Tibial nerve (tissue), 4 donors: ENCODE measurements around the gene ODR4. TPM values are rescaled to one million over a fixed set of nuclear protein-coding genes. Genes with fewer than 3 reads are reported as not detected.
"Not testable (repeated sequence)": the region's sequence is repeated elsewhere in the genome, so short reads cannot be mapped to it uniquely, and the experiment has no call there.

ENCODE experiments used
- DNase-seq, 2 donors: peaks; one replicate each; pipeline ENCODE4 v3.0.0-alpha.2; 2019; ENCODE audit warnings: low spot score in 2 of 2
- H3K27ac ChIP-seq, 4 donors: fragments of 200-600 bp; sonication (generic) in 3 of 4; one replicate each; pipeline ENCODE4 v1.5.1; 2017 to 2019; ENCODE audit warnings: mild to moderate bottlenecking in 1 of 4
- H3K27me3 ChIP-seq, 2 donors: fragments of 200-600 bp; sonication (generic) in 1 of 2; one replicate each; pipeline versions ENCODE4 v1.5.1 to v1.6.0; 2017 to 2019
- H3K36me3 ChIP-seq, 3 donors: fragments of 200-600 bp; sonication (generic); one replicate each; pipeline ENCODE4 v1.5.1; 2018 to 2019
- H3K4me1 ChIP-seq, 4 donors: fragments of 200-600 bp; sonication (generic) in 3 of 4; one replicate each; pipeline ENCODE4 v1.5.1; 2017 to 2019
- H3K4me3 ChIP-seq, 4 donors: fragments of 200-600 bp; sonication (generic) in 3 of 4; one replicate each; pipeline ENCODE4 v1.5.1; 2017 to 2019; ENCODE audit warnings: mild to moderate bottlenecking in 1 of 4, moderate library complexity in 1 of 4
- H3K9me3 ChIP-seq, 4 donors: fragments of 200-600 bp; sonication (generic) in 3 of 4; one replicate each; pipeline ENCODE4 v1.5.1; 2017 to 2019
- CTCF ChIP-seq, 5 experiments: fragments of 200-600 bp in 3 of 5; fragments of 450-650 bp in 2 of 5; sonication (generic) in 3 of 5; IDR thresholded peaks; one replicate each; pipeline ENCODE4 v1.5.1; 2016 to 2019; ENCODE audit warnings: antibody characterized with exemption in 5 of 5, mild to moderate bottlenecking in 3 of 5, moderate library complexity in 2 of 5
- EP300 ChIP-seq, 2 donors: sonication (generic); formaldehyde crosslinking; IDR thresholded peaks; one replicate each; pipeline ENCODE4 v1.6.1; 2017; ENCODE audit warnings: antibody characterized with exemption in 2 of 2, mild to moderate bottlenecking in 1 of 2
- POLR2A ChIP-seq, 2 donors: fragments of 450-650 bp; IDR thresholded peaks; one replicate each; pipeline ENCODE4 v1.6.1; 2017; ENCODE audit warnings: antibody characterized with exemption in 2 of 2, mild to moderate bottlenecking in 2 of 2, moderate library complexity in 2 of 2
- WGBS, 2 donors: methylation state at CpG; one replicate each; pipeline ENCODE4 v1.1.5; 2018; 5-methylcytosine and 5-hydroxymethylcytosine counted together
- total RNA-seq, 4 donors: library from RNA; depleted of rRNA; stranded (reverse); fragments of >200 nt; gene quantifications; one replicate each; pipeline ENCODE4 v1.1.0, GENCODE V29; 2016

Gene ODR4
- total RNA-seq, 4 donors from 2014 or later, result 16.2 to 33.7 (median 17.3) TPM

GRCh38 chr1:186461014-186461413, 85.4 kb downstream of the ODR4 start, which contains the start of gene PDC:
PDC (minus strand) TSS chr1:186461114; CDS start chr1:186449459, 11,655 bp downstream.
- H3K27ac ChIP-seq, result no peak within 1 kb of the TSS
- WGBS, 2 donors, result 87 to 94% methylated on average over 2 of the region's 2 CpGs
- no peaks in the 10 kb centered on the region for H3K4me1 ChIP-seq
- no peak for DNase-seq
- H3K4me3 ChIP-seq, result no peak within 1 kb of the TSS
- peaks cover 0 to 3% (median 0%) of the 10 kb centered on the region in 3 donors for H3K36me3 ChIP-seq
- H3K27me3 ChIP-seq, result no peaks in the 10 kb centered on the region
- H3K9me3 ChIP-seq, result no peaks in the 10 kb centered on the region
- no peak for TF ChIP-seq POLR2A (IDR thresholded peaks at IDR 0.05)
- no peak for TF ChIP-seq EP300 (IDR thresholded peaks at IDR 0.05)
- TF ChIP-seq CTCF (IDR thresholded peaks at IDR 0.05), result no peak

GRCh38 chr1:186463511-186463910, 87.9 kb downstream of the ODR4 start:
- no peak for DNase-seq
- no peak for TF ChIP-seq CTCF (IDR thresholded peaks at IDR 0.05)
- no peak for TF ChIP-seq EP300 (IDR thresholded peaks at IDR 0.05)
- no peak for TF ChIP-seq POLR2A (IDR thresholded peaks at IDR 0.05)
- Histone ChIP-seq H3K36me3 (peaks cover 0 to 3% (median 0%) of the 10 kb centered on the region in 3 donors), H3K4me1 (no peaks in the 10 kb centered on the region), H3K4me3 (no peak overlapping the region), H3K27me3 (no peaks in the 10 kb centered on the region), H3K9me3 (no peaks in the 10 kb centered on the region), H3K27ac (no peak overlapping the region)
- WGBS, 2 donors, result 74 to 79% methylated on average over 5 of the region's 5 CpGs

GRCh38 chr1:186463926-186464325, 88.3 kb downstream of the ODR4 start:
- H3K4me3 ChIP-seq, result no peak overlapping the region
- WGBS, 2 donors, result 86 to 92% methylated on average over 3 of the region's 3 CpGs

GRCh38 chr1:186465491-186465890, 89.9 kb downstream of the ODR4 start:
- H3K9me3 ChIP-seq, H3K27me3 ChIP-seq, H3K4me1 ChIP-seq, H3K36me3 ChIP-seq, DNase-seq, H3K27ac ChIP-seq, H3K4me3 ChIP-seq: not testable (repeated sequence)

More at GRCh38 chr1:186463926-186464325, 88.3 kb downstream of the ODR4 start:
- Histone ChIP-seq H3K27me3 (no peaks in the 10 kb centered on the region), H3K27ac (no peak overlapping the region), H3K9me3 (no peaks in the 10 kb centered on the region), H3K36me3 (peaks cover 0 to 3% (median 0%) of the 10 kb centered on the region in 3 donors), H3K4me1 (no peaks in the 10 kb centered on the region)
- TF ChIP-seq CTCF (IDR thresholded peaks at IDR 0.05), result no peak
- TF ChIP-seq POLR2A (IDR thresholded peaks at IDR 0.05), result no peak
- TF ChIP-seq EP300 (IDR thresholded peaks at IDR 0.05), result no peak
- DNase-seq, result no peak

- WGBS, 2 donors, result 12 to 23% methylated on average over 2 of the region's 2 CpGs
- DNase-seq, result no peak
- H3K36me3 ChIP-seq, result no peaks in the 10 kb centered on the region
- no peak for TF ChIP-seq POLR2A (IDR thresholded peaks at IDR 0.05)
- no peak for TF ChIP-seq EP300 (IDR thresholded peaks at IDR 0.05)
- no peaks in the 10 kb centered on the region for H3K4me1 ChIP-seq
- H3K4me3 ChIP-seq, result no peak overlapping the region
- H3K27me3 ChIP-seq, result no peaks in the 10 kb centered on the region
- no peaks in the 10 kb centered on the region for H3K9me3 ChIP-seq
- no peak overlapping the region for H3K27ac ChIP-seq
Observed at GRCh38 chr1:186465946-186466345, 90.3 kb downstream of the ODR4 start.

Other genes with a start within 250 kb of the ODR4 start
- 10 to 100 TPM in 3 of 4 donors, 1 to 10 TPM in 1; 5.2 to 92.6 (median 42.8) TPM for gene PRG4, start 79.6 kb upstream of the ODR4 start, total RNA-seq
- gene TPR, start 585 bp upstream of the ODR4 start, total RNA-seq, result 100 to 1,000 TPM in 1 of 4 donors, 10 to 100 TPM in 3; 76.3 to 108 (median 87.6) TPM
- gene PDC, start 85.3 kb downstream of the ODR4 start, total RNA-seq, result not detected